GM11168 (cell line): ENCODE measurements around the gene GPC5.

ENCODE experiments used
- in situ Hi-C: fragments of 300-500 bp; cut with MboI; formaldehyde crosslinking; loops from one replicate; pipeline ENCODE4 v1.12.0; 2022; ENCODE audit warnings: low sequenced_read_pairs; ENCODE audit not compliant: unreplicated experiment

The GPC5 gene

GRCh38 chr13:92913840-92914239 is 1515.4 kb downstream of the GPC5 start:
- in situ Hi-C loops, result no loop called here
